Astrocyte of the cerebellum (primary cell): ENCODE results near the gene SIAH1.
A peak's percentile ranks its signal among the peaks of the same experiment; 100 is the strongest.
"Not testable (repeated sequence)": the region's sequence is repeated elsewhere in the genome, so short reads cannot be mapped to it uniquely, and the experiment has no call there.

ENCODE experiments used
- DNase-seq: peaks from one replicate; pipeline ENCODE4 v3.0.0-alpha.2; 2011; ENCODE audit warnings: low read depth
- H3K4me3 ChIP-seq: 2 replicates; pipeline ENCODE4 v1.5.1; 2011; ENCODE audit warnings: mild to moderate bottlenecking, low read depth, low read length, moderate library complexity
- in situ Hi-C: cut with HindIII; loops from 2 replicates; pipeline ENCODE4 v1.10.0; 2017; ENCODE audit warnings: low sequenced_read_pairs
- TF ChIP-seq, protein P1 (sequence below): IDR thresholded peaks from 2 replicates; pipeline ENCODE4 v1.5.1; 2012; ENCODE audit warnings: low read length, low read depth, moderate library complexity, mild to moderate bottlenecking; ENCODE audit errors: missing control alignments

Gene SIAH1

DNA sequence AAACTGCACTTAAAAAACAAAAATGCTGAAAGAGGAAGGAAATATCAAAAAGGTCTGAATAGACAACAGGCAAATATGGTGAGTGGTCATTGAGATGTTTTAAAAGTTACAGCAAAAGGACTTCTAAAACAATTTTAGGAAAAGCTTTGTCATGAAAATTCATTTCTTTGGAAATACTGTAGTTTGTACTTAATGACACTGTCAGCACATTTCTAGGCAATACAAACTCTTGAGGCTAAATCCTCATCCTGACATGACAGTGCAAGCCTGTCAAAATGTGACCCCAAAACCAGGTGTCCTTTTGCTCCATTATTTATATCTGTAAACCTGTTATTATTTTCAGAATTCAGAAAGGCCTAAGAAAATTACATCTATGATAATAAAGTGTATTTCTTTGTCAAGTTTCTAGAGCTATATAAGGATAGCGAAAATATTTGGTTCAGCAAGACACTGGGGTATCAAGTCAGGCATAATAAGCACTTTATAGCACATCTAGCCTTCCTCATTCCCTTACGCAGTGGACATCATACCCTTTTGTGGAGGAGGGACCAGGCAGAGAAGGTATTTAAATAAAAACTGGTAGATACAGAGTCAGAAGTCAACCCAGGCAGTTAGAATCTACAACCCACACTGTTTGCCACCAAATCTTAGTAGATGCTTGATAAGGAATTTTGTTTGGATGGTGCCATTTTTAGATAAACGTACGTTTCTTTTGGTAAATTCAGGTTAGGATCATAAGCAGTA lies 28.4 kb downstream of the SIAH1 start:
- no peak overlapping the region for H3K4me3 ChIP-seq
- in situ Hi-C loops, result loop anchor here (5.0 kb wide), 1 partner anchor 265 kb away; no protein-coding TSS in a partner anchor
- no peak for DNase-seq
- TF ChIP-seq, protein P1, sequence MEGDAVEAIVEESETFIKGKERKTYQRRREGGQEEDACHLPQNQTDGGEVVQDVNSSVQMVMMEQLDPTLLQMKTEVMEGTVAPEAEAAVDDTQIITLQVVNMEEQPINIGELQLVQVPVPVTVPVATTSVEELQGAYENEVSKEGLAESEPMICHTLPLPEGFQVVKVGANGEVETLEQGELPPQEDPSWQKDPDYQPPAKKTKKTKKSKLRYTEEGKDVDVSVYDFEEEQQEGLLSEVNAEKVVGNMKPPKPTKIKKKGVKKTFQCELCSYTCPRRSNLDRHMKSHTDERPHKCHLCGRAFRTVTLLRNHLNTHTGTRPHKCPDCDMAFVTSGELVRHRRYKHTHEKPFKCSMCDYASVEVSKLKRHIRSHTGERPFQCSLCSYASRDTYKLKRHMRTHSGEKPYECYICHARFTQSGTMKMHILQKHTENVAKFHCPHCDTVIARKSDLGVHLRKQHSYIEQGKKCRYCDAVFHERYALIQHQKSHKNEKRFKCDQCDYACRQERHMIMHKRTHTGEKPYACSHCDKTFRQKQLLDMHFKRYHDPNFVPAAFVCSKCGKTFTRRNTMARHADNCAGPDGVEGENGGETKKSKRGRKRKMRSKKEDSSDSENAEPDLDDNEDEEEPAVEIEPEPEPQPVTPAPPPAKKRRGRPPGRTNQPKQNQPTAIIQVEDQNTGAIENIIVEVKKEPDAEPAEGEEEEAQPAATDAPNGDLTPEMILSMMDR, result no peak

DNA sequence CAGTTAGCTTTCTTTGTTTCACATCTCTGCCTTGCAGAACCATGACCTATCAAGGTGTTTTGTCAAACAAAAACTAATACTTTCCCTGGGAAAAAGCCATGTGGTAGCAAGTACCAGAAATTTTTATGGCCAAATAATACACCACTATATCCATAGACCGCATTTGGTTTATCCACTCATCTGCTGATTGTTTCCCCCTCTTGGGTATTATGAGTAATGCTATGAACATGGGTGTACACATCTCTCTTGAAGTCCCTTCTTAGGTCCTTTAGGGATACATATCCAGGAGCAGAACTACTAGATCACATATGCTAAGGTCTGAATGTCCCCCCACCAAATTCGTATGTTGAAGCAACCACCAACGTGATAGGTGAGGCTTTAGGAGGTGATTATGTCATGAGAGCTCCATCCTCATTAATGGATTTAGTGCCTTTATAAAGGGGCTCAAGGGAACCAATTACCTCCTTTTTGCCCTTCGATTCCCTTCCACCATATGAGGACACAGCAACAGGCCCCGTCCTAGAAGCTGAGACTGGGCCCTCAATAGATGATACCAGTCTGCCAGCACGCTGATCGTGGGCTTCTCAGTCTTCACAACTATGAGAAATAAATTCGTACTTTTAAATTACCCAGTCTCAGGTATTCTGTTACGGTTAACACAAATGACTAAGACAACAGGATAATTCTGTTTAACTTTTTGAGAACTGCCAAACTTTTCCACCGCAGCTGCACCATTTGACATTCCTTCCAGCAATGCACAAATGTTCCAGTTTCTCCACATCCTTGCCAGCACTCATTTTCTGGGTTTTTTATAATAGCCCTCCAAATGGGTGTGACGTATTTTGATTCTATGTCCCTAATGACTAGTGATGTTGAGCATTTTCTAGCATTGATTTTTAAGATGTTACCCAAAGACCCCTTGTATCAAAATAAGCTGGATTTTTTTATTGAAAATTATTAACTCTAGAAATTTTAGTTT lies 30.0 kb downstream of the SIAH1 start:
- TF ChIP-seq, protein P1, result no peak
- in situ Hi-C loops, result loop anchor here (5.0 kb wide), 1 partner anchor 267 kb away; no protein-coding TSS in a partner anchor
- H3K4me3 ChIP-seq, result no peak overlapping the region
- DNase-seq, result no peak

DNA sequence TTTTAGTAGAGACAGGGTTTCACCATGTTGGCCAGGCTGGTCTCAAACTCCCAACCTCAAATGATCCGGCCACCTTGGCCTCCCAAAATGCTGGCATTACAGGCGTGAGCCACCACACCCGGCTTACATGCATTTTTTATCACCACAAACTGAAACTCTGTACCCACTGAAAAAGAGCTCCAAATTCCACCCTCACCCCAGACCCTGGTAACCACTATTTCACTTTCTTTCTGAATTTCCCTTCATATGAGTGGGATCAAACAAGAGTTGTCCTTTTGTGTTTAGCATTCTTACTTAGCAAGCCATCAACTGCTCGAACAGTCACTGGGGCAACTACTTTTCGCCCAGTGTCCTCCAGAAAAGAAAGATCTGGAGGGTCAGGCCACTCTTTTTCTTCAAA lies 30.8 kb downstream of the SIAH1 start:
- H3K4me3 ChIP-seq, DNase-seq, in situ Hi-C loops: not testable (repeated sequence)

DNA sequence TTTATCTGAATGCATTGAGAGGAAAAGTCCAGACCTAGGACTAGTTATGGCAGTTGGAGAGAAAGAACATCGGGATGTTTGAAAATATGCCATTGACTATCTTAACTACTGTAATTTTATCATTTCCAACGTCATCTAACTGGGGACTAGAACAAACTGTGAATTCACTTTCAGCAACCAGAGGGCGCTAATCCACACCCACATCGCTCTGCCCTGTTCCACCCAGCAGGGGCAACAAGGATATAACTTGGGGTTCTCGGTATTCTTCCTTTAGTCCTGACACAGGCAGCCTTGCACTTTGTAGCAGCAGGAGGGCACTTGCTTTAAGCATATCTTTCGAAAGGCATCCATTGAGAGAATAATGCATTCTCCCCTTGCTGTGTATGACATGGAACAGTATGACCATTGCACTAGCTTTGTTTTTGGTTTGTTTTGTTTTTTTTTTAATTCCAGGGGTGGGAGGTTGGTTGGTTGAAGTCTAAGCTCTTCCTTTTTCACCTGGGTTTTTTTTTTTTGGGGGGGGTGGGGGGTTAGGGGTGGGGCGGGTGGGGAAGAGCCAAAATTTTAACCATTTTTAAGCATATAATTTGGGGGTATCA lies 31.5 kb downstream of the SIAH1 start:
- TF ChIP-seq, protein P1, result peak; percentile 90
- DNase-seq, result peak; percentile 59
- in situ Hi-C loops, result no loop called here
- no peak overlapping the region for H3K4me3 ChIP-seq

DNA sequence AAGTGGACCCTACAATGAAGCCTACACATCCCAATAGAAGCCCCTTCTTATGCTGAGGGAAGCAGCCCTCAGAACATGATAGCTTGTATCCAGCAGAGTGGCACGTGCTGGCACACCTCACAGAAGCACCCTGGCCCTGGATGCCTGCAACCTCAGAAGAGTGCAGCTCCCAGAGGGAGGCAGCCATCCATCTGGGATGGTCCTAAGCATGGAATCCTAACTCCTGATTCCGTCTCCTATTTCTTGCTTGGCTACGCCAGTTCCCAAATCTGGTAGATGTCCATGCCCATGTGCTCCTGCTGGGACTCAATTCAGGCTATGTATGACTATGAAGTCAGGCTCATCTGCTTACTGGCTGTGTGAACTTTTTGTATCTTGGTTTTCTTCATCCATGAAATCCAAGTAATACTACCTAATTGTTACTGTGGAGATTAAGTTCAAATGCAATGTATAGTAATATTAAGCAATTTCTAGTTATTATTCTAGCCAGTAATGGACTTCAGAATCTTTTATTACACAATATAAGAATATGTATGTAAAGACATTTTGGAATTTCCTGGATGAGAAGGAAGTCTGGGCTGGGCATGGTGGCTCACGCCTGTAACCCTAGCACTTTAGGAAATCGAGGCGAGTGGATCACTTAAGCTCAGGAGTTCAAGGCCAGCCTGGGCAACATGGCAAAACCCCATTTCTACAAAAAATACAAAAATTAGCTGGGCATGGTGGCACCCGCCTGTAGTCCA lies 32.4 kb downstream of the SIAH1 start:
- H3K4me3 ChIP-seq, result no peak overlapping the region
- TF ChIP-seq, protein P1, result no peak
- DNase-seq, result no peak
- in situ Hi-C loops, result no loop called here

DNA sequence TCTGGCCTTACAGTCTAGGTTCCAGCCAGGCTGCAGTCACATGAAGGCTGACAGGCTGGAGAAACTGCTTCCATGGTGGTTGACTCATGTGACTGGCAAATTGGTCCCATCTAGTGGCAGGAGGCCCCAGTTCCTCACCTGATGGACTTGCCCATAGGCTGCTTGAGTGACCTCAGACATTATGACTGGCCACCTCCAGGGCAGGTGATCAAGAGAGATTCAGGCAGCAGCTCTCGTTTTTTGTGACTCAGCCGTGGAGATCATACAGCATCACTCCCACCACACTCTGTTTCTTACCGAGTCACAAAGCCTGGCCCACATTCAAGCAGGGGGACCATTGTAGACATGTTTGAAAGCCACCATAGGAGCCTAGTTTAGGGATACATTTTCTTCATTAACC lies 34.5 kb downstream of the SIAH1 start:
- no peak overlapping the region for H3K4me3 ChIP-seq
- in situ Hi-C loops, result no loop called here
- TF ChIP-seq, protein P1, result no peak
- no peak for DNase-seq
